Prostate gland (tissue), 2 donors: ENCODE results near the gene MDGA2. TPM values are rescaled to one million over a fixed set of nuclear protein-coding genes. Genes with fewer than 3 reads are reported as not detected.
"Not testable (repeated sequence)": the region's sequence is repeated elsewhere in the genome, so short reads cannot be mapped to it uniquely, and the experiment has no call there.

Experiments used
- DNase-seq: peaks from one replicate; pipeline ENCODE4 v3.0.0-alpha.2; 2019; ENCODE audit warnings: low spot score
- H3K27ac ChIP-seq, 2 donors: fragments of 200-600 bp; sonication (generic); 2 replicates each; pipeline ENCODE4 v1.5.1; 2017 to 2019
- H3K27me3 ChIP-seq: fragments of 200-600 bp; sonication (generic); replicated peaks from 2 replicates; pipeline ENCODE4 v1.5.1; 2019; ENCODE audit not compliant: insufficient read depth
- H3K36me3 ChIP-seq, 2 donors: fragments of 200-600 bp; sonication (generic); 1 replicate in 1 of 2; 2 replicates in 1 of 2; pipeline versions ENCODE4 v1.5.1 to v1.8.1; 2017 to 2019
- H3K4me1 ChIP-seq: fragments of 200-600 bp; sonication (generic); replicated peaks from 2 replicates; pipeline ENCODE4 v1.5.1; 2019
- H3K4me3 ChIP-seq, 2 donors: fragments of 200-600 bp; sonication (generic); 2 replicates each; pipeline ENCODE4 v1.5.1; 2017 to 2019
- H3K9me3 ChIP-seq: fragments of 200-600 bp; sonication (generic); 2 replicates; pipeline ENCODE4 v1.5.1; 2017
- CTCF ChIP-seq, 4 experiments: fragments of 200-600 bp in 2 of 4; fragments of 450-650 bp in 2 of 4; sonication (generic) in 2 of 4; IDR thresholded peaks; 1 replicate in 3 of 4; 2 replicates in 1 of 4; pipeline ENCODE4 v1.5.1; 2016 to 2019; ENCODE audit warnings: antibody characterized with exemption in 4 of 4, mild to moderate bottlenecking in 2 of 4, moderate library complexity in 2 of 4
- POLR2A ChIP-seq: fragments of 450-650 bp; IDR thresholded peaks from one replicate; pipeline ENCODE4 v1.6.1; 2016; ENCODE audit warnings: antibody characterized with exemption, mild to moderate bottlenecking
- POLR2AphosphoS5 ChIP-seq: sonication (generic); formaldehyde crosslinking; IDR thresholded peaks from one replicate; pipeline ENCODE4 v1.6.1; 2017; ENCODE audit warnings: antibody characterized with exemption
- WGBS: methylation state at CpG from one replicate; pipeline ENCODE4 v1.1.5; 2018; 5-methylcytosine and 5-hydroxymethylcytosine counted together
- intact Hi-C: fragments of 100-400 bp; cut with DNase I; formaldehyde crosslinking; loops from one replicate; pipeline ENCODE4 v1.14.2; 2022
- total RNA-seq, 2 donors: library from RNA; depleted of rRNA; stranded (reverse); fragments of >200 nt; gene quantifications; one replicate each; pipeline ENCODE4 v1.1.0, GENCODE V29; 2016

The MDGA2 gene
- total RNA-seq, 2 donors from 2014 or later: 2.1 TPM; not detected in 1

DNA sequence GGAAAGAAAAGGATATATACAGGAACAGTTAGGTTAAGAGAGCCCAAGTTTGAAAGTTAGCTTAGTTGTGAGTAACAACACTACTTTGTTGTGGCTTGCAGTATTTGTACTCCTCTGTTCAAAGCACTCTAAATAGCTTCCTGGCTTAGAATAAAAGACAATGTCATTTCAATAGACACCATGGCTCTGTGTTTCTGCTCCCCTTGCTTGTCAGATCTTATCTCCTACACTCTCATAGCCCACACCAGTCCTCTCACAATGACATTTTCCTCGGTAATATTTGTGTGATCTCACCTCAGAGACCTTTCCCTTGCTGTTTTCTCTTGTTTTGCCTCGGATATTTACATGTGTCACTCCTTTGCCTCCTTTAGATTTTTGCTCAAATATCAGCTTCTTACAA lies 418.4 kb downstream of the MDGA2 start:
- intact Hi-C loops: no loop called here
- Histone ChIP-seq H3K27ac (no peak overlapping the region), H3K36me3 (no peaks in the 10 kb centered on the region), H3K4me1 (no peaks in the 10 kb centered on the region), H3K27me3 (no peaks in the 10 kb centered on the region), H3K4me3 (no peak overlapping the region), H3K9me3 (no peaks in the 10 kb centered on the region)
- TF ChIP-seq POLR2AphosphoS5 (no peak), POLR2A (no peak), CTCF (IDR thresholded peaks at IDR 0.05) (no peak)
- WGBS: 38% methylated on average over 2 of the region's 2 CpGs
- DNase-seq: no peak

DNA sequence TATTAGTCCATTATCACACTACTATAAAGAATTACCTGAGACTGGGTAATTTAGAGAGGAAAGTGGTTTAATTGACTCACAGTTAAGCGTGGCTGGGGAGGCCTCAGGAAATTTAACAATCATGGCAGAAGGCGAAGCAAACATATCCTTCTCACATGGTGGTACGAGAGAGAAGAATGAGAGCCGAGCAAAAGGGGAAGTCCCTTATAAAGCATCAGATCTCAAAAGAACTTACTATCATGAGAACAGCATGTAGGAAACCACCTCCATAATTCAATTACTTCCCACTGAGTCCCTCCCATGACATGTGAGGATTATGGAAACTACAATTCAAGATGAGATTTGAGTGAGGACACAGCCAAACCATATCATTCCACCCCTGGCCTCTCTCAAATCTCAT lies 422.6 kb downstream of the MDGA2 start:
- H3K4me1 ChIP-seq: no peaks in the 10 kb centered on the region
- intact Hi-C loops: no loop called here
- TF ChIP-seq POLR2AphosphoS5 (no peak), POLR2A (no peak), CTCF (IDR thresholded peaks at IDR 0.05) (no peak)
- no peaks in the 10 kb centered on the region for H3K36me3 ChIP-seq
- WGBS: 89% methylated on average over 4 of the region's 4 CpGs
- H3K27ac ChIP-seq: no peak overlapping the region
- H3K27me3 ChIP-seq: no peaks in the 10 kb centered on the region
- H3K4me3 ChIP-seq: no peak overlapping the region
- no peaks in the 10 kb centered on the region for H3K9me3 ChIP-seq
- DNase-seq: no peak

- TF ChIP-seq CTCF (IDR thresholded peaks at IDR 0.05) (no peak), POLR2AphosphoS5 (no peak), POLR2A (no peak)
These were observed 429.0 kb downstream of the MDGA2 start for GRCh38 chr14:47246367-47246766.

GRCh38 chr14:47242579-47242978 lies 432.8 kb downstream of the MDGA2 start:
- H3K36me3 ChIP-seq, H3K9me3 ChIP-seq, H3K4me3 ChIP-seq, intact Hi-C loops, H3K27ac ChIP-seq, H3K4me1 ChIP-seq, H3K27me3 ChIP-seq, DNase-seq: not testable (repeated sequence)
- 96% methylated on average over 13 of the region's 18 CpGs for WGBS

More at GRCh38 chr14:47246367-47246766, 429.0 kb downstream of the MDGA2 start:
- Histone ChIP-seq H3K9me3 (no peaks in the 10 kb centered on the region), H3K27ac (no peak overlapping the region), H3K36me3 (no peaks in the 10 kb centered on the region), H3K4me3 (no peak overlapping the region), H3K4me1 (no peaks in the 10 kb centered on the region), H3K27me3 (no peaks in the 10 kb centered on the region)
- 59% methylated on average over 1 of the region's 1 CpG for WGBS
- intact Hi-C loops: no loop called here
- DNase-seq: no peak

DNA sequence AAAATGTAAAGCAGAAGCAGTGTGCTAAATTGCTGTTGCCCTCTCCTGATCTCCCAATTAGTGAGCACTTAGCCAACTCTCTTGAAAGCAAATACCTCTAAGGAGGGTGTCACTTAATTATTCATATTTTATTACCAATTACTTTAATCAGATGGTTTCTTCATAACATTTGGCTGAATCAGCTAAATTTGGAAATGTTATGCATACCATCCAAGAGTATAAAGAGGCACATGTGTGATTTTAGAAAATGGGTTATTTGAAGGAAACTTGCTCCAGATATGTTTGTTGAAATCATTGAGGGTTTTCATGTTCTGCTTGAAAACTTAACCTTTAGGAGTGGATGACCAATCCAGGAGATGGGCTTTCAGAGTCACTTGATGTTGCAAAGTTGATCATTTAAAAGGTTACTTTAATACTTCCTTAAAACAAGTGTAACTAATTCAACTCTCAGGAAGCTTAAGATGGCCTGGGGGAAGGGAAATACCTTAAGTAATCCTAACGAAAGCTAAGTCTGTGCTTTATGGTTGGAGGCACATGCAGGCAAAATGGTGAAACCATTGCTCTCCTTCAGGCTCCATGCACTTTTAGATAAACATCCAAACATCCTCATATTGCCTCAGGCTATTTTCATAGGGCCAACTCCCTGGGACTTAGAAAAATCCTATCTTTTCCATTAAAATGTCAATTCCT lies 434.5 kb downstream of the MDGA2 start:
- no peaks in the 10 kb centered on the region for H3K9me3 ChIP-seq
- H3K4me3 ChIP-seq: no peak overlapping the region
- intact Hi-C loops: no loop called here
- H3K36me3 ChIP-seq: no peaks in the 10 kb centered on the region
- DNase-seq: no peak
- no peaks in the 10 kb centered on the region for H3K27me3 ChIP-seq
- TF ChIP-seq CTCF (IDR thresholded peaks at IDR 0.05): no peak
- TF ChIP-seq POLR2A: no peak
- no peak for TF ChIP-seq POLR2AphosphoS5
- H3K4me1 ChIP-seq: no peaks in the 10 kb centered on the region
- WGBS: 53% methylated on average over 1 of the region's 1 CpG
- H3K27ac ChIP-seq: no peak overlapping the region
